ENCODE measurements around the gene NUFIP1.

Gene NUFIP1

GRCh38 chr13:44908266-44908665 is 81.0 kb downstream of the NUFIP1 start:
- no peak overlapping the region for H3K27ac ChIP-seq (replicated peaks)
- no peak overlapping the region for H3K4me3 ChIP-seq (replicated peaks; ENCODE audit: insufficient read depth, low read length)
- TF ChIP-seq SPI1 (IDR thresholded peaks at IDR 0.05; ENCODE audit: borderline replicate concordance, low read depth) (no peak), GABPA (IDR thresholded peaks at IDR 0.05; ENCODE audit: low read depth) (no peak), CTCF (IDR thresholded peaks at IDR 0.05; ENCODE audit: insufficient read depth, low read length) (no peak), REST (IDR thresholded peaks at IDR 0.05; ENCODE audit: insufficient replicate concordance, low read depth) (no peak), POLR2AphosphoS5 (IDR thresholded peaks at IDR 0.05; ENCODE audit: low read depth) (no peak)
- H3K27me3 ChIP-seq (ENCODE audit: insufficient read depth, poor library complexity, severe bottlenecking), result no peaks in the 10 kb centered on the region
- no peak for DNase-seq (ENCODE audit: low read depth in 1 of 2, low spot score in 1 of 2)

GRCh38 chr13:44906713-44907112 is 82.6 kb downstream of the NUFIP1 start:
- no peak for DNase-seq (ENCODE audit: low read depth in 1 of 2, low spot score in 1 of 2)
- TF ChIP-seq POLR2AphosphoS5 (IDR thresholded peaks at IDR 0.05; ENCODE audit: low read depth) (no peak), REST (IDR thresholded peaks at IDR 0.05; ENCODE audit: insufficient replicate concordance, low read depth) (no peak), CTCF (IDR thresholded peaks at IDR 0.05; ENCODE audit: insufficient read depth, low read length) (no peak), GABPA (IDR thresholded peaks at IDR 0.05; ENCODE audit: low read depth) (no peak), SPI1 (IDR thresholded peaks at IDR 0.05; ENCODE audit: borderline replicate concordance, low read depth) (no peak)
- Histone ChIP-seq H3K27ac (replicated peaks) (no peak overlapping the region), H3K27me3 (ENCODE audit: insufficient read depth, poor library complexity, severe bottlenecking) (no peaks in the 10 kb centered on the region), H3K4me3 (replicated peaks; ENCODE audit: insufficient read depth, low read length) (no peak overlapping the region)

- no peak overlapping the region for H3K4me3 ChIP-seq (replicated peaks; ENCODE audit: insufficient read depth, low read length)
- no peaks in the 10 kb centered on the region for H3K27me3 ChIP-seq (ENCODE audit: insufficient read depth, poor library complexity, severe bottlenecking)
- no peak for TF ChIP-seq POLR2AphosphoS5 (IDR thresholded peaks at IDR 0.05; ENCODE audit: low read depth)
- H3K27ac ChIP-seq (replicated peaks), result no peak overlapping the region
- DNase-seq (ENCODE audit: low read depth in 1 of 2, low spot score in 1 of 2), result no peak
These were observed 83.0 kb downstream of the NUFIP1 start for GRCh38 chr13:44906230-44906629.

GRCh38 chr13:44905556-44905955 is 83.7 kb downstream of the NUFIP1 start:
- TF ChIP-seq GABPA (IDR thresholded peaks at IDR 0.05; ENCODE audit: low read depth), result no peak
- TF ChIP-seq REST (IDR thresholded peaks at IDR 0.05; ENCODE audit: insufficient replicate concordance, low read depth), result no peak
- Histone ChIP-seq H3K27me3 (ENCODE audit: insufficient read depth, poor library complexity, severe bottlenecking) (no peaks in the 10 kb centered on the region), H3K4me3 (replicated peaks; ENCODE audit: insufficient read depth, low read length) (no peak overlapping the region), H3K27ac (replicated peaks) (no peak overlapping the region)
- no peak for DNase-seq (ENCODE audit: low read depth in 1 of 2, low spot score in 1 of 2)
